IPS-20b (cell line): ENCODE data around the gene SSTR4.
"Not testable (repeated sequence)": the region's sequence is repeated elsewhere in the genome, so short reads cannot be mapped to it uniquely, and the experiment has no call there.

Source experiments
- H3K27ac ChIP-seq: one replicate; pipeline ENCODE4 v1.5.1; 2013; ENCODE audit warnings: low read length
- H3K27me3 ChIP-seq: 2 replicates; pipeline ENCODE4 v1.6.1; 2013; ENCODE audit warnings: mild to moderate bottlenecking, low read length, inconsistent platforms; ENCODE audit not compliant: insufficient read depth
- H3K36me3 ChIP-seq: 2 replicates; pipeline ENCODE4 v1.6.1; 2013; ENCODE audit warnings: low read depth, mild to moderate bottlenecking, inconsistent platforms, low read length, moderate library complexity; ENCODE audit not compliant: insufficient read depth
- H3K4me1 ChIP-seq: 2 replicates; pipeline ENCODE4 v1.6.1; 2013; ENCODE audit warnings: mild to moderate bottlenecking, control low read depth, inconsistent platforms, low read length, moderate library complexity; ENCODE audit not compliant: insufficient read depth
- H3K4me3 ChIP-seq: 2 replicates; pipeline ENCODE4 v1.5.1; 2013; ENCODE audit warnings: mild to moderate bottlenecking, low read length, inconsistent platforms
- H3K9ac ChIP-seq: 2 replicates; pipeline ENCODE4 v1.6.1; 2013; ENCODE audit warnings: low read depth, mild to moderate bottlenecking, inconsistent platforms, low read length, moderate library complexity
- H3K9me3 ChIP-seq: 2 replicates; pipeline ENCODE4 v1.6.1; 2013; ENCODE audit warnings: mild to moderate bottlenecking, low read depth, low read length, inconsistent platforms; ENCODE audit not compliant: insufficient read depth

Gene SSTR4, protein sequence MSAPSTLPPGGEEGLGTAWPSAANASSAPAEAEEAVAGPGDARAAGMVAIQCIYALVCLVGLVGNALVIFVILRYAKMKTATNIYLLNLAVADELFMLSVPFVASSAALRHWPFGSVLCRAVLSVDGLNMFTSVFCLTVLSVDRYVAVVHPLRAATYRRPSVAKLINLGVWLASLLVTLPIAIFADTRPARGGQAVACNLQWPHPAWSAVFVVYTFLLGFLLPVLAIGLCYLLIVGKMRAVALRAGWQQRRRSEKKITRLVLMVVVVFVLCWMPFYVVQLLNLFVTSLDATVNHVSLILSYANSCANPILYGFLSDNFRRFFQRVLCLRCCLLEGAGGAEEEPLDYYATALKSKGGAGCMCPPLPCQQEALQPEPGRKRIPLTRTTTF

DNA sequence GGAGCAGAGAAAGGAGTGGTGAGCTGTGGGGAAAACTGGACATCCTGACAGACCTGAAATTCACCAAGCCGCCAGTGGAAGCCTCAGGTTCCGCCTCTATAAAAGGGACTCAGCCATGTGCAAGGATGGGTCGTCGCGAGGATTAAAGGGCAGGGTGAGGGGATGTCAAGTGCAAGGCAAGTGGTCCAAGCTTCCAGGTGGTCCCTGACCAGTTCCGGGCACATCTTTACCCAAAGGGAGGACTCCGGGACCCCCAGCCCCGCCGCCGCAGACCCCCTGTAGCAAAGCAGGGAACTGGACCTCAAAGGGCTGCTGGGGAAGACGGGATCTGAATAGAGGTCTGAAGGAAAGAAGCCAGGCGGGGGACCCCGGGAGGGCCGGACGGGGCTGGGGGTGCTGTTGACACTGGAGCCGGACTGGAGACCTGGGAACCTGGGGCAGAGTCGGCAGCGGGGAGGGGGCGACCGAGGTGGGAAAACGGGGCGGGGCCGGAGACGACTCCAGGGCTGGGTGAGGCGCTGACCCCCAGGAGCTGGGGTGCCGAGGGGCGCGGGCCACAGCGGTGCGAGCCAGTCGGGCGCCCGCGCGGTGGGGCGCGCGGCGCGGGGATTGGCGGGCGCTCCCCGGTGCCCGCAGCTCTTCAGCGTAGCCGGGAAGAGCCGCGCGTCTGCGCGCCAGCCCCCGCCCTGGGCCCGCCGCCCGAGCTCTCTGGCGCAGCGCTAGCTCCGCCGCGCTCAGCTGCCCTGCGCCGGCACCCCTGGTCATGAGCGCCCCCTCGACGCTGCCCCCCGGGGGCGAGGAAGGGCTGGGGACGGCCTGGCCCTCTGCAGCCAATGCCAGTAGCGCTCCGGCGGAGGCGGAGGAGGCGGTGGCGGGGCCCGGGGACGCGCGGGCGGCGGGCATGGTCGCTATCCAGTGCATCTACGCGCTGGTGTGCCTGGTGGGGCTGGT is at the start of gene SSTR4:
Gene SSTR4, plus strand, starts transcription at position 592 of the 951 bp plus-strand sequence. Its CDS starts 172 bp downstream, at position 764.
- Histone ChIP-seq H3K36me3 (no peaks in the 10 kb centered on the region), H3K9me3 (no peaks in the 10 kb centered on the region), H3K27ac (no peak within 1 kb of the TSS), H3K4me3 (peak within 1 kb of the TSS; percentile 49), H3K9ac (no peak within 1 kb of the TSS), H3K27me3 (peaks cover 82% of the 10 kb centered on the region), H3K4me1 (no peaks in the 10 kb centered on the region)

DNA sequence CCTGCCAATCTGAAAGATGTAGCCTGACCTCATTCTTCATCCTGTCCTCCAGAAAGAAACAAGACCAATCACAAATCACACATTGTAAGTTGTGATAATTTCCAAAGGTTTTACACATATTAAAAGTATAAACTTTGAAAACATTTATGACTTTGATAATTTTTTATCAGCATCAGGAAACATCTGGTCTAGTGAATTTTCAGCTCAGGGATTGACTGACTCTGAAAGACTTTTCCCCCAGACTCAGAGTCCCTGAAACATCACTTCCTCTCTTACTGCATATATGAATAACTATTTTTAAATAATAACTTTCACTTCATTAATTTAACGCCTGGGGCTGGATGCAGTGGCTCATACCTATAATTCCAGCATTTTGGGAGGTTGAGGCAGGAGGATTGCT is 48.5 kb upstream of the SSTR4 start:
- H3K27ac ChIP-seq, result no peak overlapping the region
- H3K27me3 ChIP-seq, result no peaks in the 10 kb centered on the region
- H3K9me3 ChIP-seq, result no peaks in the 10 kb centered on the region
- H3K4me3 ChIP-seq, result no peak overlapping the region
- no peaks in the 10 kb centered on the region for H3K4me1 ChIP-seq
- H3K9ac ChIP-seq, result no peak overlapping the region
- H3K36me3 ChIP-seq, result no peaks in the 10 kb centered on the region

DNA sequence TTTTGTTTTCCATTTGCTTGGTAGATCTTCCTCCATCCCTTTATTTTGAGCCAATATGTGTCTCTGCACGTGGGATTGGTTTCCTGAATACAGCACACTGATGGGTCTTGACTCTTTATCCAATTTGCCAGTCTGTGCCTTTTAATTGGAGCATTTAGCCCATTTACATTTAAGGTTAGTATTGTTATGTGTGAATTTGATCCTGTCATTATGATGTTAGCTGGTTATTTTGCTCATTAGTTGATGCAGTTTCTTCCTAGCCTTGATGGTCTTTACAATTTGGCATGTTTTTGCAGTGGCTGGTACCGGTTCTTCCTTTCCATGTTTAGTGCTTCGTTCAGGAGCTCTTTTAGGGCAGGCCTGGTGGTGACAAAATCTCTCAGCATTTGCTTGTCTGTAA is 43.7 kb upstream of the SSTR4 start:
- not testable (repeated sequence) for H3K27me3 ChIP-seq, H3K4me3 ChIP-seq, H3K4me1 ChIP-seq, H3K27ac ChIP-seq, H3K9ac ChIP-seq, H3K36me3 ChIP-seq
- peaks cover 17% of the 10 kb centered on the region for H3K9me3 ChIP-seq

DNA sequence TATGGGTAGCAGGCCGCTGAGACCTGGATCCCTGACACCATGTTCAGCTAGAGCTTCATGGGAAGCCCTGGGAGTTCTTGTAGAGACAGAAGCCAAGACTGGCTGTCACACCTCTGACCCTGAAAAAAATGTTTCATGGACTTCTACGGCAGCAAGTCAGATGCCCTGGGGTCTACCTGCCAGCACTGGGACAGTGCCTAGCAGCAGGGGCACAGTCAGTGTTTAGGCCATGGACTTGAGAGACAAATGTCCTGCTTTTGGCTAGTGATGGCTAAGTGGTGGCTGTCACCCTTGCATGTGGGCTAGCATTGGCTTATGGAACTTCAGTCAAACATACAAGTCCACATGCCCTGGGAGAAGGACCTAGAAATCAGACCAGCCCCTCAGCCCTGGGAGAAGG is 41.3 kb upstream of the SSTR4 start:
- Histone ChIP-seq H3K27ac (no peak overlapping the region), H3K27me3 (no peaks in the 10 kb centered on the region), H3K4me3 (no peak overlapping the region), H3K9me3 (peaks cover 17% of the 10 kb centered on the region), H3K4me1 (no peaks in the 10 kb centered on the region), H3K9ac (no peak overlapping the region), H3K36me3 (no peaks in the 10 kb centered on the region)

DNA sequence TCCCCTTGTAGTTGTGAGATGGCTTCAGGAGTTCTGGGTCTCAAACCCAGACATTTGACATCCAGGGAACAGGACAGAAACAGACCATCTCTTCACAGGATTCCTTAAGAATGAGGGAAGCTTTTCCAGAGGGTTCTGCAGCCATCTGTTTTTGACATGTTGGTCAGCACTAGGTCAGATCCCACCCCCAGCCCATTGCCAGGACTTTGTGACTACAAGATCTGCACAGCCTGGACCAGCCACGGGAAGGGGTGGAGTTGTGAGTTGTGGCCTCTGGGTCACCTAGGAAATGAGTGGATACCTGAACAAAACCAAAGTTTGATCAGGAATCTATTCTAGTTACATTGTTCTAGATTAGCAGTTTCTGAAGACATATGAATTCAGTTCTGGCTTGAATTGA is 39.2 kb upstream of the SSTR4 start:
- Histone ChIP-seq H3K4me1 (no peaks in the 10 kb centered on the region), H3K36me3 (no peaks in the 10 kb centered on the region), H3K4me3 (no peak overlapping the region), H3K27ac (no peak overlapping the region), H3K9ac (no peak overlapping the region), H3K27me3 (no peaks in the 10 kb centered on the region), H3K9me3 (peaks cover 17% of the 10 kb centered on the region)

DNA sequence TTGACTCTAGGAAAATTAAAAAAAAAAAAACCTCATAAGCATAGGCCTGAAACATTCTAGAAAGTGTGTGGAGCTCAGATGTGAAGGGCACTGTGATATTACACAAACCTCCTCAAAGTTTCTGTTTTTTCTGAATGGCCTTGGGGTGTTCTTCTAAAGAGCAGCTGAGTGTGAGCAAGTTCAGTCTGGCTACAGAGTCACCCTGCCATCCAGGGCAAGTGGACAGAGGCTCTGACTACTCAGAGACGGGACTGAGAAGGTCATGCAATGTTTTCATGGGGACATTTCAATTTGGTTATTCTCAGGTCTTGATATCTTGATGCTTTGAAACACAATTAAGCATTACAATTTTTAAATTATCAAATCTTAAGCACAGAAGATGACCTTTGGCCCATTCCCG is 36.6 kb upstream of the SSTR4 start:
- no peaks in the 10 kb centered on the region for H3K27me3 ChIP-seq
- H3K4me3 ChIP-seq, result no peak overlapping the region
- H3K9me3 ChIP-seq, result peaks cover 10% of the 10 kb centered on the region
- H3K27ac ChIP-seq, result no peak overlapping the region
- no peaks in the 10 kb centered on the region for H3K36me3 ChIP-seq
- H3K4me1 ChIP-seq, result no peaks in the 10 kb centered on the region
- no peak overlapping the region for H3K9ac ChIP-seq

DNA sequence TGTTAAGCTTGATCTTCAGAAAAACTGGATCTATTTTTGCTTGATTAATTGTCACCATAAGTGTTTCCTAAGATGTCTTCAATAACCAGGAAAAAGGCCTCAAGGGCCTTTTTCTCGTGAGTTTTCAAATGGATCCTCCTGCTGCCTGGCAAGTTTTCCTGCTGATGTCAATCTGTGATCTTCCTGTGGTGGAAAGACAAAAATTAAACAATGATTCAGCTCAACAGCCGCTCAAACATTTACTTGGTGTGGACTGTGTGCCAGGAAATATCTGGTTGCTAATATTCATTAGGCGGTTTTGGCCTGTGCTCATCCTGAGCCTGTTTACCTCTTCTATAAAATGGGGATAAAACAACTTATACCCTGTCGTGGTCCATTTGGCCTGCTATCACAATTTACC is 35.4 kb upstream of the SSTR4 start:
- H3K27ac ChIP-seq, result no peak overlapping the region

DNA sequence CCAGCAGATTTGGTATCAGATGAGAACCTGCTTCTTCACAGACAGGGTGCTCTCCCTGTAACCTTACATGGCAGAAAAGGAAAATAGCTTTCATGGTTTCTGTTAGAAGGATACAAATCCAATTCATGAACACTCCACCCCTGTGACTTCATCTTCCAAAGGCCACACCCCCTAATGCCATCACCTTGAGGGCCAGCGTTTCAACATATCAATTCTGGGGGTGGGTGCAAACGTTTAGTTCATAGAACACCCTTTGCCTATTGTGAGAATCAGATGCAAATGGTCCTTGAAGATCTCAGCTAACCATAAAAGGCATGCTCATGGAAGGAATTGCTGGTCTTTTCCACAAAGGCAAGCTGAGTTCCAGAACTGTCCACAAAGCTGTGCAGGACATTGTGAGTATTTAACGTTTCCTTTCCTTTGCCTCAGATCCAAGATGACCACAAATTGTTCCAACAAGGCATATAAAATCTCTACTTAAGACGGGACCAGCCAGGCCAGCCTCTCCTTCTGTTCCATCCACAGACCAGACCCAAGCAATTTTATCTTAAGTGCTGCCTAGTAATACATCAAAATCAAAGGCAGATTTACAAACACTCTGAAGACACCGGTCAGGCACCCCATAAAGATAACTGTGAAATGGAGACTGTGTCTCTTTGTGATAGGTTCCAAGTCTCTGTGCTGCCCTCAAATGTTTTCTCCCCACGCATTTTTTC is 34.7 kb upstream of the SSTR4 start:
- Histone ChIP-seq H3K36me3 (no peaks in the 10 kb centered on the region), H3K4me3 (no peak overlapping the region), H3K27me3 (no peaks in the 10 kb centered on the region), H3K9ac (no peak overlapping the region), H3K4me1 (no peaks in the 10 kb centered on the region), H3K27ac (no peak overlapping the region), H3K9me3 (no peaks in the 10 kb centered on the region)

More for the DNA sequence above, 35.4 kb upstream of the SSTR4 start:
- Histone ChIP-seq H3K4me3 (no peak overlapping the region), H3K9ac (no peak overlapping the region), H3K4me1 (no peaks in the 10 kb centered on the region), H3K36me3 (no peaks in the 10 kb centered on the region), H3K9me3 (no peaks in the 10 kb centered on the region), H3K27me3 (no peaks in the 10 kb centered on the region)

DNA sequence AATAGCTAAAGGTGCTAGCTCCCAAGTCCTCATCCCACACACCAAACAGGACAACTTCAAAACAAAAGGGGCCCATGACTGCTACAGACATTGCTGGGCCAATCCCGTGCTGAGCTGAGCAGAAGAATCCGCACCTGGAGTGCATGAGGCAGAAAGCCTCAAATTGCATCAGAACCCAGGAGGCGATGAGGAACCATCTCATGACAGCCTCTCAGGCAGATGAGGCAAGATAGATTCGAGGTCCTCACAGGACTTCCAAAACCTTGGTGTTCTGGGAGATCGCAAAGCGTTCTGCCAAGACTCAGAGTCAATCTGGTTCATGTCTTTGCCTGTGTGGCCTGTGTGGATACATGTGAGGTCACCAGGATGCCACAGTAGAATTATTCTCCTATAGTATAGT is 32.8 kb upstream of the SSTR4 start:
- H3K9me3 ChIP-seq, result no peaks in the 10 kb centered on the region
- H3K4me3 ChIP-seq, result no peak overlapping the region
- H3K4me1 ChIP-seq, result no peaks in the 10 kb centered on the region
- H3K27me3 ChIP-seq, result no peaks in the 10 kb centered on the region
- no peak overlapping the region for H3K27ac ChIP-seq
- H3K9ac ChIP-seq, result no peak overlapping the region
- H3K36me3 ChIP-seq, result no peaks in the 10 kb centered on the region

DNA sequence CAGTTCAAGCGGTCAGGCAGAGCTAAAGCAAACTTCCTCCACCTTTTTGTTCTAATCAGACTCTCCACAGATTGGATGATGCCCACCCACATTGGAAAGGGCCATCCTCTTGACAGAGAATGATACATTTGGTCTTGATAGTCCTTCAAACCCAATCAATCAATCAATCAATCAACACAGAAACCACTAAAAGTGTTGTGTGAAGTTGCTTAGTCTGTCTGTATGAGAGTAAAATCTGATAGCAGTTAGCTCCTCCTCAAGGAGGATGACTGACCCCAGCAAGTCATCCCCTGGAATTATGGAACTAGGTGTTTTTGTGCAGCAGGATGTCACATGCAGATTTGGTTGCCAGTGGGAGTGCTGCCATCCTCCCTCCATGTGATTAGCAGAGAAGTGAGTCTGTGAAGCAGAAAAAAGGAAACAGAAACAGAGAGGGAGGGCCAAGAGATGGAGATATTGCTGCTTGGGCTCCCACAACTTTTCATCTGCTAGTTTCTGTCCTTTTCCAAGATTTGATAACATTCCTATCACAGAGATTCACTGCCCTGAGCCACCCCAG is 32.0 kb upstream of the SSTR4 start:
- no peaks in the 10 kb centered on the region for H3K9me3 ChIP-seq
- H3K27ac ChIP-seq, result no peak overlapping the region
- H3K36me3 ChIP-seq, result no peaks in the 10 kb centered on the region
- H3K4me3 ChIP-seq, result no peak overlapping the region
- no peak overlapping the region for H3K9ac ChIP-seq
- no peaks in the 10 kb centered on the region for H3K27me3 ChIP-seq
- H3K4me1 ChIP-seq, result peaks cover 4% of the 10 kb centered on the region; the same call in 1 of the 2 replicates

DNA sequence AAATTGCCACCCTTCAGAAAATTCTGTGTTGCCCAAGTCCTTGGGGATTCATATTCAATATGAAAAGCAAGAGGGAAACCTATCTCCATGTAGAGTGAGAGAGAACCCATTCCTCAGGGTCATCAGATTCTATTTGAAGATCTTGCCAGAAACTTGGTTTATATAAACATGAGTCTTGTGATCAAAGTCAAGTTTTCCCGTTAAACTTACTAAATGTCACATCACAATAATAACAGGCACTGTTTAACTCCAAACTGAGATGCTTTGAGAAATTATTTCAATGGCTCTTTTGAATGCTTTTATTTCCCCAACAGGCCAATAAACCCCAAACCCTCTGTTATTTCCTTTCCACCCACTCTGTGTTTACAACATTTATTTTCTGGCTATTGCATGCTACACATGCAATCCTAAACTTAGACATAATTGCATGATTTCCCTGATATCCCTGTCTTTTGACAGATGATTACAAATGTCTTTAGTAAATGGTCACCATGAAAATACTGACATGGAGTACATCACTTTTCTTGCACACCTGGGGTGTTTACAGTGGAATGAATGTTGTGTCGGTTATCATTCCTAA is 31.1 kb upstream of the SSTR4 start:
- Histone ChIP-seq H3K36me3 (no peaks in the 10 kb centered on the region), H3K4me3 (no peak overlapping the region), H3K9me3 (no peaks in the 10 kb centered on the region), H3K4me1 (peaks cover 4% of the 10 kb centered on the region; the same call in 1 of the 2 replicates), H3K9ac (no peak overlapping the region), H3K27ac (no peak overlapping the region), H3K27me3 (no peaks in the 10 kb centered on the region)
